Left ventricle myocardium superior (tissue), 1 donor: ENCODE data around the gene RIMBP3C. TPM values are rescaled to one million over a fixed set of nuclear protein-coding genes. Genes with fewer than 3 reads are reported as not detected.
"Not testable (repeated sequence)": the region's sequence is repeated elsewhere in the genome, so short reads cannot be mapped to it uniquely, and the experiment has no call there.

ENCODE experiments used
- ATAC-seq: fragments of 200-7000 bp; cut with Tn5 transposase; one replicate; pipeline ENCODE4 v1.9.1; 2020; ENCODE audit warnings: mild to moderate bottlenecking, moderate library complexity
- DNase-seq: peaks from one replicate; pipeline ENCODE4 v3.0.0-alpha.2; 2020
- intact Hi-C: fragments of 100-400 bp; cut with micrococcal nuclease; formaldehyde crosslinking; loops from one replicate; pipeline ENCODE4 v1.11.0; 2022
- long read RNA-seq: library from polyadenylated mRNA; unstranded; transcript quantifications from one replicate; pipeline ENCODE4 v2.0.0, GENCODE V29; 2021
- total RNA-seq: library from RNA; stranded (reverse); fragmentation: NEBNext Ultra II Directional; extraction: Animal tissue kit (Norgen Biotek cat#: 25700); gene quantifications from one replicate; pipeline ENCODE4 v1.2.1, GENCODE V29; 2021
- donor health status: DM: no; HTN: yes; CAD: no; lungs with severe emphysema.

The RIMBP3C gene, protein sequence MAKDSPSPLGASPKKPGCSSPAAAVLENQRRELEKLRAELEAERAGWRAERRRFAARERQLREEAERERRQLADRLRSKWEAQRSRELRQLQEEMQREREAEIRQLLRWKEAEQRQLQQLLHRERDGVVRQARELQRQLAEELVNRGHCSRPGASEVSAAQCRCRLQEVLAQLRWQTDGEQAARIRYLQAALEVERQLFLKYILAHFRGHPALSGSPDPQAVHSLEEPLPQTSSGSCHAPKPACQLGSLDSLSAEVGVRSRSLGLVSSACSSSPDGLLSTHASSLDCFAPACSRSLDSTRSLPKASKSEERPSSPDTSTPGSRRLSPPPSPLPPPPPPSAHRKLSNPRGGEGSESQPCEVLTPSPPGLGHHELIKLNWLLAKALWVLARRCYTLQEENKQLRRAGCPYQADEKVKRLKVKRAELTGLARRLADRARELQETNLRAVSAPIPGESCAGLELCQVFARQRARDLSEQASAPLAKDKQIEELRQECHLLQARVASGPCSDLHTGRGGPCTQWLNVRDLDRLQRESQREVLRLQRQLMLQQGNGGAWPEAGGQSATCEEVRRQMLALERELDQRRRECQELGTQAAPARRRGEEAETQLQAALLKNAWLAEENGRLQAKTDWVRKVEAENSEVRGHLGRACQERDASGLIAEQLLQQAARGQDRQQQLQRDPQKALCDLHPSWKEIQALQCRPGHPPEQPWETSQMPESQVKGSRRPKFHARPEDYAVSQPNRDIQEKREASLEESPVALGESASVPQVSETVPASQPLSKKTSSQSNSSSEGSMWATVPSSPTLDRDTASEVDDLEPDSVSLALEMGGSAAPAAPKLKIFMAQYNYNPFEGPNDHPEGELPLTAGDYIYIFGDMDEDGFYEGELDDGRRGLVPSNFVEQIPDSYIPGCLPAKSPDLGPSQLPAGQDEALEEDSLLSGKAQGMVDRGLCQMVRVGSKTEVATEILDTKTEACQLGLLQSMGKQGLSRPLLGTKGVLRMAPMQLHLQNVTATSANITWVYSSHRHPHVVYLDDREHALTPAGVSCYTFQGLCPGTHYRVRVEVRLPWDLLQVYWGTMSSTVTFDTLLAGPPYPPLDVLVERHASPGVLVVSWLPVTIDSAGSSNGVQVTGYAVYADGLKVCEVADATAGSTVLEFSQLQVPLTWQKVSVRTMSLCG (N-terminal part only)
- total RNA-seq: not detected
- long read RNA-seq: 0 reads

- intact Hi-C loops, DNase-seq: not testable (repeated sequence)
Observed at GRCh38 chr22:21551361-21551760, at the start of gene RIMBP3C. Gene RIMBP3C (minus strand): TSS chr22:21551461. CDS start chr22:21550976, 485 bp downstream.

GRCh38 chr22:21599053-21599893 lies 48.0 kb upstream of the RIMBP3C start:
- intact Hi-C loops: no loop called here
- DNase-seq: no peak
- ATAC-seq: no peak

More at GRCh38 chr22:21551361-21551760, at the start of gene RIMBP3C:
- not testable (repeated sequence) for ATAC-seq

DNA sequence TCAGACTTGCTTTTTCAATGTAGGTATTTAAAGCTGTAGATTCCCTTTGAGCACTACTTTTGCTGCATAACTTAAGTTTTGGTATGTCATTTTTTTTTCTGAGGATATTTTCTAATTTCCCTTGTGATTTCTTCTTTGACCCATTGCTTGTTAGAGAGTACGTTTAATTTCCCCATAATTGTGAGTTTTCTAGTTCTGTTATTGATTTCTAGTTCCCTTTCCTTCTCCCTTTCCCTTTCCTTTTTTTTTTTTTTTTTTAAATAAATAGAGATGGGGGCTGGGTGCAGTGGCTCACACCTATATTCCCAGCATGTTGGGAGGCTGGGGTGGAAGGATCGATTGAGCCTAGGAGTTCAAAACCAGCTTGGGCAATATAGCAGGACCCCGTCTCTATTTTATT lies 47.0 kb upstream of the RIMBP3C start:
- ATAC-seq: no peak
- intact Hi-C loops: no loop called here

GRCh38 chr22:21596356-21597135 lies 45.3 kb upstream of the RIMBP3C start:
- not testable (repeated sequence) for ATAC-seq

More for the DNA sequence above, 47.0 kb upstream of the RIMBP3C start:
- no peak for DNase-seq

GRCh38 chr22:21594865-21595452 lies 43.7 kb upstream of the RIMBP3C start:
- ATAC-seq (peak; percentile 78), DNase-seq (peak; percentile 53)
- intact Hi-C loops: no loop called here

More at GRCh38 chr22:21596356-21597135, 45.3 kb upstream of the RIMBP3C start:
- DNase-seq, intact Hi-C loops: not testable (repeated sequence)

GRCh38 chr22:21593406-21594232 lies 42.4 kb upstream of the RIMBP3C start:
- intact Hi-C loops: no loop called here
- peak; percentile 86 for DNase-seq
- ATAC-seq: peak; percentile 78

DNA sequence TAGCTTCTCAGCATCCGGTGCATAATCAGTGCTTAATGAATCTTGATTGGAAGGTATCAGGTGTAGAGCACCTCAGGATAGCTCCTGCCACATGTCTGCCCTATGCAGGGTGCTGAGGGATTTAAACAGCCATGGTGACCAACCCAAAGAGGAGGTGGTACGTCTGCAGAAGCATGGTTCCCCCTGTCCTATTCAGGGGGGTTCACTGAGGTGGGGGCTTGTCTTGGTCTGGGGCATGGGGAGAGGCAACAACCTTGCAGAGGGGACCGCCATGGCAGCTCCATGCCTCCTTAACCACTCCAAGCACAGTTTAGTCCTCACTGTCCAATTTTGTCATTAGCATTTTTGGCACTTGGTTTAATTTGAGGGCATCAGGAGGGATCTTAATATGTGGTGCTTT lies 41.2 kb upstream of the RIMBP3C start:
- DNase-seq: no peak
- no peak for ATAC-seq
- intact Hi-C loops: no loop called here

GRCh38 chr22:21591695-21592094 lies 40.4 kb upstream of the RIMBP3C start:
- DNase-seq (peak; percentile 68), ATAC-seq (peak; percentile 80)
- intact Hi-C loops: no loop called here

DNA sequence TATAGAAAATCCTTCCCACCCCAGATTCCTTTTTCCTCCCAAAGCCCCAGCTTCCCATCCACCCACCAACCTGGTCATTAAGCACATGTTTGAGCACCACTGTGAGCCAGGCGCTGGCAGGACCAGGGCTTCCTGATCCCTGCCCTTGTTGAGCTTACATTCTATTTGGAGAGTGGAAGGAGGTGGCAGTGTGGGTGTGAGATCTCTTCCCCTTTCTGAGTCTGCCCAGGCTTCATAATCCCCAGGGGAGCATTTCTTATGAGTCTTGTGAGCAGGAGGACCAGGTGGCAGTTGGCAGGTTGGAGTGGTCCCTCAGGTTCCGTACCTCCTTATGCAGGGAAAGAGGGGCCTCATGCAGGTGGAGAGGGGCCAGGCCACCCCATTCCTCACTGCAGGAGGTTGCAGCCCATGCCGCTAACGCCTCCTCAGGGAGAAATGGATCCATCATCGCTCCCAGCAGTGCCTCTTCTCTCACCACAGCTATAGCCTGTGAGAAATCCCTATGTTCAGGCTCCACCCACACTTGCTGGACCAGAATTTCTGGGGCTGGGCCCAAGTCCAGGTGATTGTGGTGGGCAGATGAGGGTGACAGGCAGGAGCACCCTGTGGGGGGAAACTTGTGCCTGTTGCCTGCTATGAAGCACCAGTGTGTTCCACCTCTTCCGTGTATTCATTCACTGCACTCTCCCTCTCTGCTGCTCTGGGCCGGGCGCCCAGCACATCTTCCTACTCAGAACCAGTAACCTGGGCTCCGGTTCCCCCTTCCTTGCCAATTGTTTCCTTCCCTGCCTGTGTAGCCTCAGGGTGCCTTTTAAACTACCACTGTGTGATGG lies 39.8 kb upstream of the RIMBP3C start:
- intact Hi-C loops: no loop called here
- ATAC-seq: no peak
- DNase-seq: no peak

GRCh38 chr22:21589396-21589795 lies 38.1 kb upstream of the RIMBP3C start:
- ATAC-seq: no peak
- no peak for DNase-seq
- intact Hi-C loops: no loop called here

- ATAC-seq: no peak
- DNase-seq: no peak
- intact Hi-C loops: no loop called here
Observed at GRCh38 chr22:21587803-21588611, 36.7 kb upstream of the RIMBP3C start.

GRCh38 chr22:21585389-21585788 lies 34.1 kb upstream of the RIMBP3C start:
- intact Hi-C loops: no loop called here
- ATAC-seq: no peak

GRCh38 chr22:21582801-21583740 lies 31.8 kb upstream of the RIMBP3C start:
- ATAC-seq (no peak), DNase-seq (no peak)
- intact Hi-C loops: no loop called here

More at GRCh38 chr22:21585389-21585788, 34.1 kb upstream of the RIMBP3C start:
- DNase-seq: no peak
